22Rv1 (cell line): ENCODE measurements around the gene ACSBG1.

Experiments used
- CTCF ChIP-seq: fragments of 450-650 bp; IDR thresholded peaks from 2 replicates; pipeline ENCODE4 v1.5.1; 2017; ENCODE audit warnings: mild to moderate bottlenecking
- ZFX ChIP-seq: fragments of 450-650 bp; IDR thresholded peaks from 2 replicates; pipeline ENCODE4 v1.6.1; 2017; ENCODE audit warnings: antibody characterized with exemption, borderline replicate concordance

DNA sequence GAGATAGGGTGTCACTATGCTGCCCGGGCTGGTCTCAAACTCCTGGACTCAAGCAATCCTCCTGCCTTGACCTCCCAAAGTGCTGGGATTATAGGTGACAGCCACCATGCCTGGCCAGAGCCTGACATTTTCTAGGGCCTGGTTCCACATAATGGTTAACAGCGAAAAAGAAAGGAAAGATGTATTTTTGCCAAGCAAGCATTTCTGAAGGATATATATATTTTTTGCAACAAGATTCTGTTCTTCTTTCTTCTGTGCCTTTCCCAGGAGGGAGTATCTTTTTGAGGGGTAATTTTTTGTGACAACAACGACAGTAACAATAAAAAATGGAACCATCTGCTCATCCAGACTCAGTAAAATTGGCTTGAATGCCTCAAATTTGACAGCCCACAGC is 21.7 kb upstream of the ACSBG1 start:
- TF ChIP-seq ZFX (no peak), CTCF (no peak)
